ENCODE results near the gene NRTN.
"Not testable (repeated sequence)": the region's sequence is repeated elsewhere in the genome, so short reads cannot be mapped to it uniquely, and the experiment has no call there.

The NRTN gene

GRCh38 chr19:5773276-5773675, 31.6 kb upstream of the NRTN start:
- Mint-ChIP-seq H3K36me3 (ENCODE audit: low read depth) (no peaks in the 10 kb centered on the region), H3K9me3 (no peaks in the 10 kb centered on the region), H3K27me3 (ENCODE audit: low read depth) (peaks cover 6% of the 10 kb centered on the region), H3K4me1 (no peaks in the 10 kb centered on the region), H3K4me3 (no peak overlapping the region), H3K27ac (no peak overlapping the region)
- TF ChIP-seq CTCF (IDR thresholded peaks at IDR 0.05; ENCODE audit: unreplicated experiment in 3 of 3), result no peak

GRCh38 chr19:5774921-5775320, 29.9 kb upstream of the NRTN start:
- no peaks in the 10 kb centered on the region for H3K36me3 Mint-ChIP-seq (ENCODE audit: low read depth)
- no peak overlapping the region for H3K4me3 Mint-ChIP-seq
- TF ChIP-seq CTCF (IDR thresholded peaks at IDR 0.05; ENCODE audit: unreplicated experiment in 3 of 3), result no peak
- H3K9me3 Mint-ChIP-seq, result no peaks in the 10 kb centered on the region
- H3K4me1 Mint-ChIP-seq, result no peaks in the 10 kb centered on the region
- no peak overlapping the region for H3K27ac Mint-ChIP-seq
- peaks cover 3% of the 10 kb centered on the region for H3K27me3 Mint-ChIP-seq (ENCODE audit: low read depth)

GRCh38 chr19:5775668-5776309, 29.1 kb upstream of the NRTN start:
- Mint-ChIP-seq H3K4me1 (no peaks in the 10 kb centered on the region), H3K9me3 (no peaks in the 10 kb centered on the region), H3K4me3 (no peak overlapping the region), H3K27me3 (ENCODE audit: low read depth) (peaks cover 3% of the 10 kb centered on the region), H3K36me3 (ENCODE audit: low read depth) (no peaks in the 10 kb centered on the region), H3K27ac (no peak overlapping the region)
- TF ChIP-seq CTCF (IDR thresholded peaks at IDR 0.05; ENCODE audit: unreplicated experiment in 3 of 3), result no peak

GRCh38 chr19:5778402-5778801, 26.5 kb upstream of the NRTN start:
- H3K27ac Mint-ChIP-seq, result no peak overlapping the region
- H3K9me3 Mint-ChIP-seq, result no peaks in the 10 kb centered on the region
- no peak for TF ChIP-seq CTCF (IDR thresholded peaks at IDR 0.05; ENCODE audit: unreplicated experiment in 3 of 3)
- H3K4me3 Mint-ChIP-seq, result no peak overlapping the region
- no peaks in the 10 kb centered on the region for H3K4me1 Mint-ChIP-seq
- no peaks in the 10 kb centered on the region for H3K36me3 Mint-ChIP-seq (ENCODE audit: low read depth)
- peaks cover 3% of the 10 kb centered on the region for H3K27me3 Mint-ChIP-seq (ENCODE audit: low read depth)

DNA sequence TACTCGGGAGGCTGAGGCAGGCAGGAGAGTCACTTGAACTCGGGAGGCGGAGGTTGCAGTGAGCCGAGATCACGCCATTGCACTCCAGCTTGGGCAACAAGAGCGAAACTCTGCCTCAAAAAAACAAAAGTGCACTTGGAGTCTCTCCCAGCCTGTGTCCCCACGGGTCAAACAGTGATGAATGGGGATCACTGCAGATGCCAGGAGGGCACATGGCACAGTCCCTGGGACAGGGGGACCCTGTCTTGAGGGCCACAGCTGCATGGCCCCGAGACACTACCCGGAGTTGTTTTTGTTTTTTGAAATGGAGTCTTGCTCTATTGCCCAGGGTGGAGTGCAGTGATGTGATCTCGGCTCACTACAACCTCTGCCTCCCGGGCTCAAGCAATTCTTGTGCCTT, 24.0 kb upstream of the NRTN start:
- not testable (repeated sequence) for H3K27ac Mint-ChIP-seq; H3K27me3 Mint-ChIP-seq (ENCODE audit: low read depth); H3K36me3 Mint-ChIP-seq (ENCODE audit: low read depth); H3K4me3 Mint-ChIP-seq; H3K9me3 Mint-ChIP-seq; H3K4me1 Mint-ChIP-seq

DNA sequence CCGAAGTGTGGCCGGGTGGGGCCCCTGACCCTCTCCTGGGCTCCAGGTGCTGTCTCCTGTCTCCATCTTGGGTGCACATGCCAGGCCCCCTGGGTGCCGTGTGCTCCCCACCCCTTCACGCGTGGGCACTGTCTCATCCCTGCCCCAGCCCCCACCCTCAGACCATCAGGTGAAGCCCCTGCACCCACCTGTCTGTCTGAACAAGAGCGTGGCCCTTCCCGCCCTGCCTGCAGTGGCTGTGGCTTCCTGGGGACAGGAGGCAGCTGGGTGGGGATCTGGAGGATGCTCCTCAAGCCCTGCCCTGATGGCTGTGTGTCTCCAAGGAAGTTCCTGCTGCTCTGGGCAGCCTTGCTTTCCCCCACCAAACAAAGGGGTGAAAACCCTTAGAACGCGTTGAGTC, 22.5 kb upstream of the NRTN start:
- no peaks in the 10 kb centered on the region for H3K4me1 Mint-ChIP-seq
- peaks cover 3% of the 10 kb centered on the region for H3K27me3 Mint-ChIP-seq (ENCODE audit: low read depth)
- TF ChIP-seq CTCF (IDR thresholded peaks at IDR 0.05; ENCODE audit: unreplicated experiment in 3 of 3), result no peak
- peaks cover 14% of the 10 kb centered on the region for H3K36me3 Mint-ChIP-seq (ENCODE audit: low read depth)
- no peak overlapping the region for H3K27ac Mint-ChIP-seq
- H3K9me3 Mint-ChIP-seq, result no peaks in the 10 kb centered on the region
- no peak overlapping the region for H3K4me3 Mint-ChIP-seq

Data from nephron (organoid).